ENCODE results near the gene KCTD2. TPM values are rescaled to one million over a fixed set of nuclear protein-coding genes. Genes with fewer than 3 reads are reported as not detected.

Gene KCTD2
- polyA plus RNA-seq, 1 of the 3 experiments (the other 2 are of a cell fraction), result 27.5 TPM

GRCh38 chr17:75064040-75064439 is 17.0 kb downstream of the KCTD2 start:
- no peaks in the 10 kb centered on the region for H3K9me3 ChIP-seq
- H3K36me3 ChIP-seq (replicated peaks in 1 of 2; ENCODE audit: control insufficient read depth in 1 of 2, insufficient read depth in 2 of 2, low read length in 1 of 2), result peaks cover 24 to 64% of the 10 kb centered on the region in 2 experiments
- TF ChIP-seq, protein P1, sequence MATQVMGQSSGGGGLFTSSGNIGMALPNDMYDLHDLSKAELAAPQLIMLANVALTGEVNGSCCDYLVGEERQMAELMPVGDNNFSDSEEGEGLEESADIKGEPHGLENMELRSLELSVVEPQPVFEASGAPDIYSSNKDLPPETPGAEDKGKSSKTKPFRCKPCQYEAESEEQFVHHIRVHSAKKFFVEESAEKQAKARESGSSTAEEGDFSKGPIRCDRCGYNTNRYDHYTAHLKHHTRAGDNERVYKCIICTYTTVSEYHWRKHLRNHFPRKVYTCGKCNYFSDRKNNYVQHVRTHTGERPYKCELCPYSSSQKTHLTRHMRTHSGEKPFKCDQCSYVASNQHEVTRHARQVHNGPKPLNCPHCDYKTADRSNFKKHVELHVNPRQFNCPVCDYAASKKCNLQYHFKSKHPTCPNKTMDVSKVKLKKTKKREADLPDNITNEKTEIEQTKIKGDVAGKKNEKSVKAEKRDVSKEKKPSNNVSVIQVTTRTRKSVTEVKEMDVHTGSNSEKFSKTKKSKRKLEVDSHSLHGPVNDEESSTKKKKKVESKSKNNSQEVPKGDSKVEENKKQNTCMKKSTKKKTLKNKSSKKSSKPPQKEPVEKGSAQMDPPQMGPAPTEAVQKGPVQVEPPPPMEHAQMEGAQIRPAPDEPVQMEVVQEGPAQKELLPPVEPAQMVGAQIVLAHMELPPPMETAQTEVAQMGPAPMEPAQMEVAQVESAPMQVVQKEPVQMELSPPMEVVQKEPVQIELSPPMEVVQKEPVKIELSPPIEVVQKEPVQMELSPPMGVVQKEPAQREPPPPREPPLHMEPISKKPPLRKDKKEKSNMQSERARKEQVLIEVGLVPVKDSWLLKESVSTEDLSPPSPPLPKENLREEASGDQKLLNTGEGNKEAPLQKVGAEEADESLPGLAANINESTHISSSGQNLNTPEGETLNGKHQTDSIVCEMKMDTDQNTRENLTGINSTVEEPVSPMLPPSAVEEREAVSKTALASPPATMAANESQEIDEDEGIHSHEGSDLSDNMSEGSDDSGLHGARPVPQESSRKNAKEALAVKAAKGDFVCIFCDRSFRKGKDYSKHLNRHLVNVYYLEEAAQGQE (IDR thresholded peaks at IDR 0.05; ENCODE audit: low read depth, low read length), result no peak
- TF ChIP-seq EZH2phosphoT487 (IDR thresholded peaks at IDR 0.05; ENCODE audit: borderline replicate concordance, low read depth) (no peak), TEAD4 (IDR thresholded peaks at IDR 0.05; ENCODE audit: borderline replicate concordance, insufficient read depth) (no peak), MEF2A (IDR thresholded peaks at IDR 0.05; ENCODE audit: borderline replicate concordance, low read depth) (no peak), MXI1 (IDR thresholded peaks at IDR 0.05; ENCODE audit: low read depth, low read length) (no peak), EP300 (IDR thresholded peaks at IDR 0.05; ENCODE audit: borderline replicate concordance in 1 of 2, low read depth in 1 of 2, low read length in 1 of 2) (no peak), SIN3A (IDR thresholded peaks at IDR 0.05; ENCODE audit: borderline replicate concordance, low read depth, low read length) (no peak), TCF12 (IDR thresholded peaks at IDR 0.05) (no peak), NFIC (IDR thresholded peaks at IDR 0.05; ENCODE audit: borderline replicate concordance) (no peak), GABPA (IDR thresholded peaks at IDR 0.05; ENCODE audit: low read depth) (no peak), RXRA (IDR thresholded peaks at IDR 0.05; ENCODE audit: borderline replicate concordance, low read depth) (no peak), FOXJ3 (CRISPR knock-in tag; IDR thresholded peaks at IDR 0.05) (no peak), YY1 (IDR thresholded peaks at IDR 0.05; ENCODE audit: low read depth) (no peak), RFX5 (IDR thresholded peaks at IDR 0.05; ENCODE audit: low read length) (no peak), RAD21 (IDR thresholded peaks at IDR 0.05; ENCODE audit: low read length) (no peak), ELF1 (IDR thresholded peaks at IDR 0.05) (no peak), JUND (IDR thresholded peaks at IDR 0.05) (no peak)
- TF ChIP-seq, protein P2, sequence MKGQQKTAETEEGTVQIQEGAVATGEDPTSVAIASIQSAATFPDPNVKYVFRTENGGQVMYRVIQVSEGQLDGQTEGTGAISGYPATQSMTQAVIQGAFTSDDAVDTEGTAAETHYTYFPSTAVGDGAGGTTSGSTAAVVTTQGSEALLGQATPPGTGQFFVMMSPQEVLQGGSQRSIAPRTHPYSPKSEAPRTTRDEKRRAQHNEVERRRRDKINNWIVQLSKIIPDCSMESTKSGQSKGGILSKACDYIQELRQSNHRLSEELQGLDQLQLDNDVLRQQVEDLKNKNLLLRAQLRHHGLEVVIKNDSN (IDR thresholded peaks at IDR 0.05; ENCODE audit: borderline replicate concordance, low read depth), result no peak
- TF ChIP-seq, protein P3, sequence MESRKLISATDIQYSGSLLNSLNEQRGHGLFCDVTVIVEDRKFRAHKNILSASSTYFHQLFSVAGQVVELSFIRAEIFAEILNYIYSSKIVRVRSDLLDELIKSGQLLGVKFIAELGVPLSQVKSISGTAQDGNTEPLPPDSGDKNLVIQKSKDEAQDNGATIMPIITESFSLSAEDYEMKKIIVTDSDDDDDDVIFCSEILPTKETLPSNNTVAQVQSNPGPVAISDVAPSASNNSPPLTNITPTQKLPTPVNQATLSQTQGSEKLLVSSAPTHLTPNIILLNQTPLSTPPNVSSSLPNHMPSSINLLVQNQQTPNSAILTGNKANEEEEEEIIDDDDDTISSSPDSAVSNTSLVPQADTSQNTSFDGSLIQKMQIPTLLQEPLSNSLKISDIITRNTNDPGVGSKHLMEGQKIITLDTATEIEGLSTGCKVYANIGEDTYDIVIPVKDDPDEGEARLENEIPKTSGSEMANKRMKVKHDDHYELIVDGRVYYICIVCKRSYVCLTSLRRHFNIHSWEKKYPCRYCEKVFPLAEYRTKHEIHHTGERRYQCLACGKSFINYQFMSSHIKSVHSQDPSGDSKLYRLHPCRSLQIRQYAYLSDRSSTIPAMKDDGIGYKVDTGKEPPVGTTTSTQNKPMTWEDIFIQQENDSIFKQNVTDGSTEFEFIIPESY (IDR thresholded peaks at IDR 0.05; ENCODE audit: borderline replicate concordance, low read depth), result no peak
- TF ChIP-seq, protein P4, sequence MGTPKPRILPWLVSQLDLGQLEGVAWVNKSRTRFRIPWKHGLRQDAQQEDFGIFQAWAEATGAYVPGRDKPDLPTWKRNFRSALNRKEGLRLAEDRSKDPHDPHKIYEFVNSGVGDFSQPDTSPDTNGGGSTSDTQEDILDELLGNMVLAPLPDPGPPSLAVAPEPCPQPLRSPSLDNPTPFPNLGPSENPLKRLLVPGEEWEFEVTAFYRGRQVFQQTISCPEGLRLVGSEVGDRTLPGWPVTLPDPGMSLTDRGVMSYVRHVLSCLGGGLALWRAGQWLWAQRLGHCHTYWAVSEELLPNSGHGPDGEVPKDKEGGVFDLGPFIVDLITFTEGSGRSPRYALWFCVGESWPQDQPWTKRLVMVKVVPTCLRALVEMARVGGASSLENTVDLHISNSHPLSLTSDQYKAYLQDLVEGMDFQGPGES (IDR thresholded peaks at IDR 0.05; ENCODE audit: low read depth, low read length), result no peak
- no peak for DNase-seq
- POLR2A ChIA-PET, result no interaction called here
- WGBS (ENCODE audit: low lambda C conversion rate), result 90% methylated on average over 11 of the region's 11 CpGs
- H3K79me2 ChIP-seq (ENCODE audit: insufficient read depth), result no peaks in the 10 kb centered on the region
- CTCF ChIA-PET, result interaction anchor here (1.0 to 1.5 kb wide), 6 partner anchors 10 to 138 kb away, joined by 3 to 5 read pairs (median 4); partner anchors contain the start of gene MRPL58
- H2AFZ ChIP-seq (ENCODE audit: low read depth), result no peak overlapping the region
- H3K9me2 ChIP-seq, result no peaks in the 10 kb centered on the region
- H4K20me1 ChIP-seq (ENCODE audit: insufficient read depth), result no peaks in the 10 kb centered on the region
- no peak overlapping the region for H3K4me3 ChIP-seq (ENCODE audit: low read depth in 2 of 2, low read length in 1 of 2)
- no peaks in the 10 kb centered on the region for H3F3A ChIP-seq (replicated peaks; ENCODE audit: insufficient read depth)
- H3K4me1 ChIP-seq (ENCODE audit: control insufficient read depth in 1 of 2, insufficient read depth in 2 of 2, low read depth in 1 of 2, low read length in 1 of 2), result no peaks in the 10 kb centered on the region
- no peak overlapping the region for H3K9ac ChIP-seq
- H3K4me2 ChIP-seq, result no peak overlapping the region
- no peaks in the 10 kb centered on the region for H3K27me3 ChIP-seq (ENCODE audit: insufficient read depth)
- H3K27ac ChIP-seq (ENCODE audit: low read depth in 2 of 2, low read length in 1 of 2), result no peak overlapping the region
